Keratinocyte (primary cell): ENCODE results near the gene QSOX1.

ENCODE experiments used
- EZH2 ChIP-seq: IDR thresholded peaks from one replicate; pipeline ENCODE4 v1.6.1; 2012; ENCODE audit warnings: inconsistent platforms, mild to moderate bottlenecking, low read length, moderate library complexity
- TF ChIP-seq, protein P1 (sequence below), 3 experiments: IDR thresholded peaks in 1 of 3; conservative IDR thresholded peaks in 1 of 3; optimal IDR thresholded peaks in 1 of 3; 2 replicates in 2 of 3; 3 replicates in 1 of 3; pipeline versions ENCODE3 to v1.5.1; 2011; ENCODE audit warnings: low read length in 3 of 3, mild to moderate bottlenecking in 3 of 3, moderate library complexity in 2 of 3, control low read depth in 1 of 3, inconsistent platforms in 1 of 3; ENCODE audit not compliant: insufficient read depth in 2 of 3; ENCODE audit errors: extremely low read depth in 1 of 3

DNA sequence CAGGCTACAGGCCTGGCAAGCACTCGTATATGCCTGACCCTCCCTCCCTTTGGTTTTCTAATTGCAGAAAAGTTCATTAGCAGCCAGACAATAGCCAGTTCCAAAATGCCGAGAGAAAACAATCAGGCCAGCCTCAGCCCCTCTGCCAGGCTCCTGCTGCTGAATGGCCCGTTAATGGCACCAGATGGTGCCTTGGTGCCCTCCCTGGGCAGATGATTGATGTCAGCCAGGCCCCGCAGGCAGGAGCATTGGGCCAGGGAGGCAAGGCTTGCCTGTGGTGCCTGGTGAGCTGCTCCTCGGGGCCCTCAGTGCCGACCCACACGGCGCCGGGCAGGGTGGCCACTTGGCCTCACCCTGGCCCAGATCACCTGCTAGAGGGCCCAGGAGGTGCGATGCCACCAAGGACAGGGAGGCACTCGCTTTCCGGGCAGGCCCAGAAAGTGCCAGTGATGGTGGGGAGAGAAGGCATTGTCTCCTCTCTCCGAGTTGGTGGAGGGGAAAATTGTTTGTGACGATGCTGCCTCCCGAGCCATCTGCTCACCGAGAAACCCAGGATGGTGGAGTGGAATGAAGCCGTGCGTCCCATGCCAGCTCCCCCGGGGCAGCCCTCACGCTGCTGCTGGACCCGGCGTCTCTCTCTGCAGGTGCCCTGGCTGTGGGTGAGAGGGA lies 28.1 kb downstream of the QSOX1 start:
- TF ChIP-seq, protein P1, sequence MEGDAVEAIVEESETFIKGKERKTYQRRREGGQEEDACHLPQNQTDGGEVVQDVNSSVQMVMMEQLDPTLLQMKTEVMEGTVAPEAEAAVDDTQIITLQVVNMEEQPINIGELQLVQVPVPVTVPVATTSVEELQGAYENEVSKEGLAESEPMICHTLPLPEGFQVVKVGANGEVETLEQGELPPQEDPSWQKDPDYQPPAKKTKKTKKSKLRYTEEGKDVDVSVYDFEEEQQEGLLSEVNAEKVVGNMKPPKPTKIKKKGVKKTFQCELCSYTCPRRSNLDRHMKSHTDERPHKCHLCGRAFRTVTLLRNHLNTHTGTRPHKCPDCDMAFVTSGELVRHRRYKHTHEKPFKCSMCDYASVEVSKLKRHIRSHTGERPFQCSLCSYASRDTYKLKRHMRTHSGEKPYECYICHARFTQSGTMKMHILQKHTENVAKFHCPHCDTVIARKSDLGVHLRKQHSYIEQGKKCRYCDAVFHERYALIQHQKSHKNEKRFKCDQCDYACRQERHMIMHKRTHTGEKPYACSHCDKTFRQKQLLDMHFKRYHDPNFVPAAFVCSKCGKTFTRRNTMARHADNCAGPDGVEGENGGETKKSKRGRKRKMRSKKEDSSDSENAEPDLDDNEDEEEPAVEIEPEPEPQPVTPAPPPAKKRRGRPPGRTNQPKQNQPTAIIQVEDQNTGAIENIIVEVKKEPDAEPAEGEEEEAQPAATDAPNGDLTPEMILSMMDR (optimal IDR thresholded peaks at IDR 0.05 in 1 of 3, IDR thresholded peaks at IDR 0.05 in 1 of 3, conservative IDR thresholded peaks at IDR 0.05 in 1 of 3; ENCODE audit: extremely low read depth in 1 of 3, insufficient read depth in 2 of 3, low read length in 3 of 3) = no peak
- TF ChIP-seq EZH2 = no peak
